Measurements from ENCODE around the gene DDX18.

Gene DDX18

DNA sequence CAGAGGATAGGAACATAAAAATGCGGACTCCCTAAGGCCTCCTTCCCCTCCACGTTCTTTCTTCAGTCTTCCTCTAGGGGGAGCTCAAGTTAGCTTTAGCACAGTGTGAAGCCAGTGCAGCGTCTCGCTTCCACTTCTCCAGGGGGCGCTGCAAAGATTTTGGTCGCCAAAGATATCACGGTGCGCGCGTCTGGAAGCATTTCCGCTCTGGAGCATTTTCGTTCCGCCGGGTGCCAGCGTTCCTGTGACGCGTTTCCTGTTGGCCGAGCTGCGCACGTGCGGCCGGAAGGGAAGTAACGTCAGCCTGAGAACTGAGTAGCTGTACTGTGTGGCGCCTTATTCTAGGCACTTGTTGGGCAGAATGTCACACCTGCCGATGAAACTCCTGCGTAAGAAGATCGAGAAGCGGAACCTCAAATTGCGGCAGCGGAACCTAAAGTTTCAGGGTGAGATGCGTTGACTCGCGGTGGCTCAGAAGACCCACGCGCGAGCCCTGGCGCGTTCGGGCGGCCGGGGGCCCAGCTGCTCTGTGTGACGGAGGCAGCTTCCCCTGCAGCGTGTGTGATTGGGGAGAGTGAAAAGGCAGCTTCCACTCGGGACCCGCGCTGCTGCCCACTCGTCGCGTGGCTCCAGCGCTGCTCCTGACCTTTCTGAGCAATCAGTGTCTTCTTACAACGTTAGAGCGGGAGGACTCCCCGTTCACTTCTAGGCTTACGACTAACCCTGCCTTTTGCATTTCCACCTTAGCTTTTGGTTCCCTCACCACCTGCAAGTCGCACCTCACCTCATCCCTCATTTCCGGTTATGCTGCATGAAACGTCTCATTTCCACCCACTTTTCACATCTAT lies at the start of gene DDX18:
Gene DDX18 (plus strand): TSS at position 275 of the 848 bp plus-strand sequence. CDS start 87 bp downstream, at position 362.
- H3K4me1 ChIP-seq (ENCODE audit: control insufficient read depth in 2 of 2, insufficient read depth in 2 of 2, low read length in 2 of 2), result peaks cover 6 to 8% of the 10 kb centered on the region in 2 donors
- H3K27me3 ChIP-seq (ENCODE audit: control insufficient read depth in 2 of 2, insufficient read depth in 2 of 2, low read length in 2 of 2), result no peaks in the 10 kb centered on the region
- peak within 1 kb of the TSS; percentile 96 to 98 for H3K4me3 ChIP-seq (ENCODE audit: low read length in 2 of 2)
- H3K36me3 ChIP-seq (ENCODE audit: control insufficient read depth in 2 of 2, insufficient read depth in 2 of 2, low read length in 2 of 2), result peaks cover 14 to 20% of the 10 kb centered on the region in 2 donors
- H3K9me3 ChIP-seq (ENCODE audit: control insufficient read depth in 2 of 2, low read length in 2 of 2), result no peaks in the 10 kb centered on the region
- peak within 1 kb of the TSS; percentile 83 to 92 for H3K27ac ChIP-seq (ENCODE audit: low read depth in 2 of 2, low read length in 2 of 2)
- peak within 1 kb of the TSS; percentile 86 to 96 for H3K9ac ChIP-seq (ENCODE audit: low read depth in 1 of 2, low read length in 2 of 2)

- Histone ChIP-seq H3K9me3 (ENCODE audit: control insufficient read depth in 2 of 2, low read length in 2 of 2) (no peaks in the 10 kb centered on the region), H3K27me3 (ENCODE audit: control insufficient read depth in 2 of 2, insufficient read depth in 2 of 2, low read length in 2 of 2) (no peaks in the 10 kb centered on the region), H3K36me3 (ENCODE audit: control insufficient read depth in 2 of 2, insufficient read depth in 2 of 2, low read length in 2 of 2) (no peaks in the 10 kb centered on the region), H3K27ac (ENCODE audit: low read depth in 2 of 2, low read length in 2 of 2) (no peak overlapping the region), H3K4me1 (ENCODE audit: control insufficient read depth in 2 of 2, insufficient read depth in 2 of 2, low read length in 2 of 2) (no peaks in the 10 kb centered on the region), H3K9ac (ENCODE audit: low read depth in 1 of 2, low read length in 2 of 2) (no peak overlapping the region), H3K4me3 (ENCODE audit: low read length in 2 of 2) (no peak overlapping the region)
Observed at GRCh38 chr2:117770730-117771129, 43.8 kb upstream of the DDX18 start.

GRCh38 chr2:117771969-117772630 lies 42.4 kb upstream of the DDX18 start:
- no peak overlapping the region for H3K9ac ChIP-seq (ENCODE audit: low read depth in 1 of 2, low read length in 2 of 2)
- H3K9me3 ChIP-seq (ENCODE audit: control insufficient read depth in 2 of 2, low read length in 2 of 2), result no peaks in the 10 kb centered on the region
- H3K4me3 ChIP-seq (ENCODE audit: low read length in 2 of 2), result no peak overlapping the region

DNA sequence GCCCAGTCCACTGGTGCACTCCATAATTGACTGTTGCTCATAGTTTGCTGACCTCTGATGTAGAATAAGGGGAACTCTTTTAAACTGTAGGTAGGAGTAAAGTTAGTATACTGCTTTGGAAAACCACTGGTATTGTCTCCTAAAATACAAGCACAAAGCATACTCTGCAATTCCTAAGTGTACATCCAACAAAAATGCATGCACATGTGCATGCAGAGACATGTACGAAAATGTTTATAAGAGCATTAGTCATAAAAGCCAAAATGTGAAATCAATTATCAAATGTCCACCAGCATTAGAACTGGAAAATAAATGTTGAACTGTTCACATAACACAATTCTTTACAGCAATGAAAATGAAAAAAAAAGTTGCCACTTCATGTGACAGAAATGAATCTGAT lies 39.8 kb upstream of the DDX18 start:
- Histone ChIP-seq H3K27ac (ENCODE audit: low read depth in 2 of 2, low read length in 2 of 2) (no peak overlapping the region), H3K9me3 (ENCODE audit: control insufficient read depth in 2 of 2, low read length in 2 of 2) (no peaks in the 10 kb centered on the region), H3K27me3 (ENCODE audit: control insufficient read depth in 2 of 2, insufficient read depth in 2 of 2, low read length in 2 of 2) (no peaks in the 10 kb centered on the region), H3K9ac (ENCODE audit: low read depth in 1 of 2, low read length in 2 of 2) (no peak overlapping the region), H3K4me1 (ENCODE audit: control insufficient read depth in 2 of 2, insufficient read depth in 2 of 2, low read length in 2 of 2) (no peaks in the 10 kb centered on the region), H3K4me3 (ENCODE audit: low read length in 2 of 2) (no peak overlapping the region), H3K36me3 (ENCODE audit: control insufficient read depth in 2 of 2, insufficient read depth in 2 of 2, low read length in 2 of 2) (no peaks in the 10 kb centered on the region)

More at GRCh38 chr2:117771969-117772630, 42.4 kb upstream of the DDX18 start:
- H3K27ac ChIP-seq (ENCODE audit: low read depth in 2 of 2, low read length in 2 of 2), result no peak overlapping the region
- H3K4me1 ChIP-seq (ENCODE audit: control insufficient read depth in 2 of 2, insufficient read depth in 2 of 2, low read length in 2 of 2), result no peaks in the 10 kb centered on the region
- H3K36me3 ChIP-seq (ENCODE audit: control insufficient read depth in 2 of 2, insufficient read depth in 2 of 2, low read length in 2 of 2), result no peaks in the 10 kb centered on the region
- H3K27me3 ChIP-seq (ENCODE audit: control insufficient read depth in 2 of 2, insufficient read depth in 2 of 2, low read length in 2 of 2), result no peaks in the 10 kb centered on the region

DNA sequence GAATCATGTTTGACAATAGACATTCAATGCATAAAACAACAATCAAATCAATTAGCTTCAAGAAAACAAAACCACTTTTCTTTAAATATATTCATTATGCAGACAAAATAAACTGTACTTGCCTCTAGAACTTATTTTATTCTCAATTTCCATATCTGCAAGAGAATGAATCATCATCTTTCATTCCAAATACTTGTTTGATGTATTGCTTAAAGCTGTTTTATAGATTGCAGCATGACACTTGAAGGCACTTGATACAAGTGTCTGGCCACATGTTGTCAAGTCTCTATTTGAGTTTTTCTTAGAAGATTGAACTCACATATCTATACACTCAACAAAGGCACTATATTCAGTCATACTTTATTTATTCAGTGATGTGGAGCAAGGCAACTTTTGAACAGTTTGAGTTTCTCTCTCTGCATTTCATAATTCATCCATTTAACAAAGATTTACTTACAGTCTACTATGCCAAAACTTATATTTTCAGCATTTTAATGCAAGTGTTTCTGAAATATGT lies 38.7 kb upstream of the DDX18 start:
- Histone ChIP-seq H3K27ac (ENCODE audit: low read depth in 2 of 2, low read length in 2 of 2) (no peak overlapping the region), H3K36me3 (ENCODE audit: control insufficient read depth in 2 of 2, insufficient read depth in 2 of 2, low read length in 2 of 2) (no peaks in the 10 kb centered on the region), H3K9ac (ENCODE audit: low read depth in 1 of 2, low read length in 2 of 2) (no peak overlapping the region), H3K9me3 (ENCODE audit: control insufficient read depth in 2 of 2, low read length in 2 of 2) (no peaks in the 10 kb centered on the region), H3K27me3 (ENCODE audit: control insufficient read depth in 2 of 2, insufficient read depth in 2 of 2, low read length in 2 of 2) (no peaks in the 10 kb centered on the region), H3K4me3 (ENCODE audit: low read length in 2 of 2) (no peak overlapping the region), H3K4me1 (ENCODE audit: control insufficient read depth in 2 of 2, insufficient read depth in 2 of 2, low read length in 2 of 2) (no peaks in the 10 kb centered on the region)

- H3K27ac ChIP-seq (ENCODE audit: low read depth in 2 of 2, low read length in 2 of 2), result no peak overlapping the region
- H3K27me3 ChIP-seq (ENCODE audit: control insufficient read depth in 2 of 2, insufficient read depth in 2 of 2, low read length in 2 of 2), result no peaks in the 10 kb centered on the region
- H3K4me3 ChIP-seq (ENCODE audit: low read length in 2 of 2), result no peak overlapping the region
- H3K36me3 ChIP-seq (ENCODE audit: control insufficient read depth in 2 of 2, insufficient read depth in 2 of 2, low read length in 2 of 2), result no peaks in the 10 kb centered on the region
- no peaks in the 10 kb centered on the region for H3K4me1 ChIP-seq (ENCODE audit: control insufficient read depth in 2 of 2, insufficient read depth in 2 of 2, low read length in 2 of 2)
- H3K9me3 ChIP-seq (ENCODE audit: control insufficient read depth in 2 of 2, low read length in 2 of 2), result no peaks in the 10 kb centered on the region
- H3K9ac ChIP-seq (ENCODE audit: low read depth in 1 of 2, low read length in 2 of 2), result no peak overlapping the region
Observed at GRCh38 chr2:117776888-117777287, 37.6 kb upstream of the DDX18 start.

DNA sequence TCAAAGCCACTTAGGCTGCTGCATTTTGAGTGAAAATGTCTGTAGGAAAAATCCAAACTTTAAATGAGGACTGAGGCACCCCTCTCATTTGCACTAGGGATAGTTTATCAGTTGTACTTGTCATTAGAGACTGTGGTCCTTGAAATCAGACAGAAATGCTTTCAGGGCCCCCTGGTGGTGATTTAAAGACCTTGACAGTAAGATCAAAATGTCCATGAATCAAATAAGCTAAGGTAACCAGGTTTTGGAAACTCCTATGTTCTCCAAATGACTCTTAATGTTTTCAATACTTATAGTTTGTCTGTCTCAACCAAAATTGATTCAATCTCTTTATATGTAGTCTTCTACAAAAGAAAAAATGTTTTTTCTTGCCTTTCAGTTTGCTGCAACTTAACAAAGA lies 28.8 kb upstream of the DDX18 start:
- Histone ChIP-seq H3K4me1 (ENCODE audit: control insufficient read depth in 2 of 2, insufficient read depth in 2 of 2, low read length in 2 of 2) (no peaks in the 10 kb centered on the region), H3K27me3 (ENCODE audit: control insufficient read depth in 2 of 2, insufficient read depth in 2 of 2, low read length in 2 of 2) (no peaks in the 10 kb centered on the region), H3K9me3 (ENCODE audit: control insufficient read depth in 2 of 2, low read length in 2 of 2) (no peaks in the 10 kb centered on the region), H3K36me3 (ENCODE audit: control insufficient read depth in 2 of 2, insufficient read depth in 2 of 2, low read length in 2 of 2) (no peaks in the 10 kb centered on the region), H3K4me3 (ENCODE audit: low read length in 2 of 2) (no peak overlapping the region), H3K9ac (ENCODE audit: low read depth in 1 of 2, low read length in 2 of 2) (no peak overlapping the region), H3K27ac (ENCODE audit: low read depth in 2 of 2, low read length in 2 of 2) (no peak overlapping the region)

GRCh38 chr2:117786520-117786919 lies 28.0 kb upstream of the DDX18 start:
- Histone ChIP-seq H3K9me3 (ENCODE audit: control insufficient read depth in 2 of 2, low read length in 2 of 2) (no peaks in the 10 kb centered on the region), H3K27me3 (ENCODE audit: control insufficient read depth in 2 of 2, insufficient read depth in 2 of 2, low read length in 2 of 2) (no peaks in the 10 kb centered on the region), H3K4me1 (ENCODE audit: control insufficient read depth in 2 of 2, insufficient read depth in 2 of 2, low read length in 2 of 2) (no peaks in the 10 kb centered on the region), H3K27ac (ENCODE audit: low read depth in 2 of 2, low read length in 2 of 2) (no peak overlapping the region), H3K9ac (ENCODE audit: low read depth in 1 of 2, low read length in 2 of 2) (no peak overlapping the region), H3K36me3 (ENCODE audit: control insufficient read depth in 2 of 2, insufficient read depth in 2 of 2, low read length in 2 of 2) (no peaks in the 10 kb centered on the region), H3K4me3 (ENCODE audit: low read length in 2 of 2) (no peak overlapping the region)

- H3K4me3 ChIP-seq (ENCODE audit: low read length in 2 of 2), result no peak overlapping the region
- no peak overlapping the region for H3K9ac ChIP-seq (ENCODE audit: low read depth in 1 of 2, low read length in 2 of 2)
- H3K36me3 ChIP-seq (ENCODE audit: control insufficient read depth in 2 of 2, insufficient read depth in 2 of 2, low read length in 2 of 2), result no peaks in the 10 kb centered on the region
- no peak overlapping the region for H3K27ac ChIP-seq (ENCODE audit: low read depth in 2 of 2, low read length in 2 of 2)
- no peaks in the 10 kb centered on the region for H3K27me3 ChIP-seq (ENCODE audit: control insufficient read depth in 2 of 2, insufficient read depth in 2 of 2, low read length in 2 of 2)
- no peaks in the 10 kb centered on the region for H3K9me3 ChIP-seq (ENCODE audit: control insufficient read depth in 2 of 2, low read length in 2 of 2)
- H3K4me1 ChIP-seq (ENCODE audit: control insufficient read depth in 2 of 2, insufficient read depth in 2 of 2, low read length in 2 of 2), result no peaks in the 10 kb centered on the region
Observed at GRCh38 chr2:117789505-117789904, 25.0 kb upstream of the DDX18 start.

- Histone ChIP-seq H3K27me3 (ENCODE audit: control insufficient read depth in 2 of 2, insufficient read depth in 2 of 2, low read length in 2 of 2) (no peaks in the 10 kb centered on the region), H3K4me3 (ENCODE audit: low read length in 2 of 2) (no peak overlapping the region), H3K4me1 (ENCODE audit: control insufficient read depth in 2 of 2, insufficient read depth in 2 of 2, low read length in 2 of 2) (no peaks in the 10 kb centered on the region), H3K9me3 (ENCODE audit: control insufficient read depth in 2 of 2, low read length in 2 of 2) (no peaks in the 10 kb centered on the region), H3K36me3 (ENCODE audit: control insufficient read depth in 2 of 2, insufficient read depth in 2 of 2, low read length in 2 of 2) (no peaks in the 10 kb centered on the region), H3K27ac (ENCODE audit: low read depth in 2 of 2, low read length in 2 of 2) (no peak overlapping the region), H3K9ac (ENCODE audit: low read depth in 1 of 2, low read length in 2 of 2) (no peak overlapping the region)
Observed at GRCh38 chr2:117794668-117795067, 19.8 kb upstream of the DDX18 start.

All from mucosa of rectum (tissue), 2 donors.